Omental fat pad (tissue), 4 donors: ENCODE measurements around the gene FAT1. TPM values are rescaled to one million over a fixed set of nuclear protein-coding genes. Genes with fewer than 3 reads are reported as not detected.

Experiments
- ATAC-seq: fragments of 150-250 bp; one replicate; pipeline ENCODE4 v1.9.1; 2016; ENCODE audit warnings: mild to moderate bottlenecking, moderate library complexity; ENCODE audit not compliant: low FRiP score
- DNase-seq: peaks from one replicate; pipeline ENCODE4 v3.0.0-alpha.2; 2019; ENCODE audit warnings: low spot score
- total RNA-seq, 4 donors: library from RNA; depleted of rRNA; stranded (reverse); fragments of >200 nt; gene quantifications; one replicate each; pipeline ENCODE4 v1.1.0, GENCODE V29; 2016
- TF ChIP-seq, protein P1 (sequence below), 3 donors: fragments of 450-650 bp; IDR thresholded peaks; one replicate each; pipeline ENCODE4 v1.5.1; 2016 to 2017; ENCODE audit warnings: antibody characterized with exemption in 3 of 3, mild to moderate bottlenecking in 3 of 3, moderate library complexity in 2 of 3

FAT1 gene
- total RNA-seq, 4 donors from 2014 or later = 35.3 to 90.8 (median 69.9) TPM

DNA sequence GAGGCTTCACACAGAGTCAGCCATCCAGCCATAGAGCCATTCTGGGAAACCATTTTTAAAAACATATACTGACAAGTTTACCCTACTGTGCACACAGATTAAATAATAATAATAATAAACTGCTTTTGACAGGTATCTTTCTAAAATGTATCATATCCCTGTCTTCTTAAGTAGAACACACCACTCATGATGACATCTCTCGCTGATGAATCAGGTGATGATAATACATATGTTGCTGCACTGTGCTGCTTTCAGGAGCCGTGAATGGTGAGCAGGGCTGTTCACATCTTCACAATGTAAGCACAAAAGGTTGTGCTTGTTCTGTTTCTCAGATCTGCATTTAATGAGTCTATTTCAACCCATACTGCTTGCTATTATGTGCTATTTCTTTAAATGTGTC is 171.8 kb downstream of the FAT1 start:
- ATAC-seq (no peak), DNase-seq (no peak)
- TF ChIP-seq, protein P1, sequence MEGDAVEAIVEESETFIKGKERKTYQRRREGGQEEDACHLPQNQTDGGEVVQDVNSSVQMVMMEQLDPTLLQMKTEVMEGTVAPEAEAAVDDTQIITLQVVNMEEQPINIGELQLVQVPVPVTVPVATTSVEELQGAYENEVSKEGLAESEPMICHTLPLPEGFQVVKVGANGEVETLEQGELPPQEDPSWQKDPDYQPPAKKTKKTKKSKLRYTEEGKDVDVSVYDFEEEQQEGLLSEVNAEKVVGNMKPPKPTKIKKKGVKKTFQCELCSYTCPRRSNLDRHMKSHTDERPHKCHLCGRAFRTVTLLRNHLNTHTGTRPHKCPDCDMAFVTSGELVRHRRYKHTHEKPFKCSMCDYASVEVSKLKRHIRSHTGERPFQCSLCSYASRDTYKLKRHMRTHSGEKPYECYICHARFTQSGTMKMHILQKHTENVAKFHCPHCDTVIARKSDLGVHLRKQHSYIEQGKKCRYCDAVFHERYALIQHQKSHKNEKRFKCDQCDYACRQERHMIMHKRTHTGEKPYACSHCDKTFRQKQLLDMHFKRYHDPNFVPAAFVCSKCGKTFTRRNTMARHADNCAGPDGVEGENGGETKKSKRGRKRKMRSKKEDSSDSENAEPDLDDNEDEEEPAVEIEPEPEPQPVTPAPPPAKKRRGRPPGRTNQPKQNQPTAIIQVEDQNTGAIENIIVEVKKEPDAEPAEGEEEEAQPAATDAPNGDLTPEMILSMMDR (IDR thresholded peaks at IDR 0.05) = no peak

DNA sequence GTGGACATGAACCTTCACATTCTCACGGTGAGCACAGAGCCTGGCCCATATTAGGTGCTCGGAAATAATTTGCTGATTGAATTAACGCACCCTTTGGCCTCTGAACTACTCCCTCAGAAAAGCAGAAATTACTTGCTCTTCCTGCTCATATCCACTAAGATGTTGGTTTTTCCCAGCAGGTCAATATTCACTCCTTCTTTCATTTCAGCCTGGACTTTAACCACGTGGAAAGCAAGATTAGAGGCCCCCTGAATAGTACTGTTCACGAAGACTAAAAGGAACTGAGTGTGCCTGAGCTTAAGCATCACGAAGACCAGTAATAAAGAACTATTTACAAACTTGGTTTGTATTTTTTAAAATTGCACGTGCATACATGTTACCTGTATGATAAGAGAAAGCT is 178.2 kb downstream of the FAT1 start:
- TF ChIP-seq, protein P1 (IDR thresholded peaks at IDR 0.05) = no peak
- no peak for ATAC-seq
- no peak for DNase-seq

DNA sequence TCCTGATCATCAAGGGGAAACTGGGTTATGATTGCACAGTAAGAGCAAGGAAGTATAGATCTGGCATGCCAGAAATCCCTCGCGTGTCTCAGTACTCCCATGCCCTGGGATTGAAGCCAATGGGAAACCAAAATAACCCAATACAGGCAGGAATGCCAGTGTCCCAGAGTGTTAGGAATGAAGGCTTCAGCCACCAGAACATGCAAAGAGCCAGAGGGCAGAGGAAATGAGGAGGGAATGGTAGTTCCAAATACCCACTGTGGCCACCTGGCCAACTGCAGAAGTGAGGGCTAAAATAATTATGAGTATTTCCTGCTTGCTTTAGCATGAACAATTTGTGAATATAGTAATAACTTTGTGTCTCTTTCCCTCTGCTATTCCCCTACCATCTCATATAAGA is 180.4 kb downstream of the FAT1 start:
- ATAC-seq (no peak), DNase-seq (no peak)
- TF ChIP-seq, protein P1 (IDR thresholded peaks at IDR 0.05) = no peak

DNA sequence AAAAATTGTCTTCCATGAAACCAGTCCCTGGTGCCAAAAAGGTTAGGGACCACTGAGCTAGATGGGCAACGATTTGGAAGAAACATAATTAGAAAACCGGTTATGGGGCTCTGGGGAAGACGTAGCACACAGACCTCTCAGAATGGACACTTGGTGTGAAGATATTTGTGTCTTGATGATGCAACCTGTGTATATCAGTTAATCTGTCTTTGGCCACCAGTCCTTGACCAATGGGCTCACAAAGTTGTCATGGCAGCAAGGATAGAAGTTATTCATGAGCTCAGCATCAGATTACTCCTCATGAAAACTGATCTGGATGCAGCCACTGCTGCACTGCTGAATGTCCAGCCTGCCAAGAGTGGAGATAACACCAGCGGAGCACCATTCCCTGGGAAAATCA is 181.9 kb downstream of the FAT1 start:
- DNase-seq = no peak
- TF ChIP-seq, protein P1 (IDR thresholded peaks at IDR 0.05) = no peak
- no peak for ATAC-seq

DNA sequence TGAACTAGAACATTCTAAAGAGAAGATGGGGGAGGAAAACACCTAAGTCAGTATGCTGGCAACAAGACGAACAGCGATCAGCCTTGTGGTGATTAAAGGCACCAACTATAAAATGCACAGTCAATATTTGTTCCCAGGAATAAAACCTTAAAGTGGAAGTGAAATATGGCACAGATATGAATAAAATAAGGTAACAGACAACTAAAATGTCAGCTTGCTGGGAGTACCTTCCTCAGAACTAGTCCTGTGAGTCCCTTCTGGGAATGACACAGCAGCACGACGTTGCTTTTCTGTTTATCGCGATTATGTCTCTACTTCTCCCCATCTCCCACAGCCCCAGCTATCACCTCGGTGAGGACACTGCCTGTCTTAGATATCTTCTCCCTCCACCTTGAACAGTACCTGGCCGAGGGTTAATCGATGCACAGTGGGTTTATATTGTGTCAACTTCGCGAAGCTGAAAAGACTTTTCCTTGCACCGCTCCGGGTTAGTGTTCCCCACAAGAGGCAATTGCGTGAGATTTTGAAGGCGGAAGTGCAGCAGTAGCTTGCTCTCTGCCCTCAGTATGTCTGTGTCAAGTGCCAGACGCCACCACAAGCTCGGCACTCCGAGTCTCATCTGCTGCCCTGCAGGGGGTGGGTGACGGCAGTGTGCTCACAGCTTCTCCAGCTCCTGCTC is 185.7 kb downstream of the FAT1 start:
- TF ChIP-seq, protein P1 (IDR thresholded peaks at IDR 0.05) = no peak
- ATAC-seq (no peak), DNase-seq (no peak)

Other genes with a start within 250 kb of the FAT1 start
- not detected for gene MTNR1A, start 168.3 kb downstream of the FAT1 start, total RNA-seq